ENCODE data around the gene DKKL1. TPM values are rescaled to one million over a fixed set of nuclear protein-coding genes. Genes with fewer than 3 reads are reported as not detected.

The DKKL1 gene
- total and polyA plus RNA-seq, 4 donors: 0.58 to 0.95 (median 0.88) TPM

GRCh38 chr19:49395581-49396407 lies 32.1 kb downstream of the DKKL1 start:
- H3K27ac ChIP-seq (ENCODE audit: low read depth in 1 of 2, low read length in 1 of 2): peak overlapping the region in 1 of 2 donors; percentile 65
- H3K27me3 ChIP-seq (ENCODE audit: control insufficient read depth in 3 of 3, insufficient read depth in 3 of 3, low read length in 2 of 3): peaks cover 0 to 7% (median 5%) of the 10 kb centered on the region in 3 donors
- ATAC-seq (ENCODE audit: insufficient read depth, low FRiP score): no peak

GRCh38 chr19:49396738-49397505 lies 33.2 kb downstream of the DKKL1 start:
- no peak for DNase-seq
- Histone ChIP-seq H3K9ac (ENCODE audit: insufficient read depth in 1 of 2, low read length in 2 of 2) (no peak overlapping the region), H3K4me3 (no peak overlapping the region), H3K9me3 (ENCODE audit: control insufficient read depth in 4 of 4, insufficient read depth in 3 of 4, low read length in 3 of 4) (no peaks in the 10 kb centered on the region), H3K4me1 (ENCODE audit: control insufficient read depth in 5 of 5, insufficient read depth in 5 of 5, low read length in 5 of 5) (no peaks in the 10 kb centered on the region), H3K27ac (ENCODE audit: low read depth in 1 of 2, low read length in 1 of 2) (no peak overlapping the region), H3K27me3 (ENCODE audit: control insufficient read depth in 3 of 3, insufficient read depth in 3 of 3, low read length in 2 of 3) (peaks cover 0 to 7% (median 3%) of the 10 kb centered on the region in 3 donors), H3K36me3 (ENCODE audit: control insufficient read depth in 4 of 4, insufficient read depth in 4 of 4, low read length in 4 of 4) (no peaks in the 10 kb centered on the region)
- no peak for TF ChIP-seq CTCF (IDR thresholded peaks at IDR 0.05; ENCODE audit: control extremely low read depth, extremely low read depth)
- no peak for ATAC-seq (ENCODE audit: insufficient read depth, low FRiP score)
- WGBS, 2 donors: 79 to 80% methylated on average over 8 of the region's 8 CpGs

More at GRCh38 chr19:49395581-49396407, 32.1 kb downstream of the DKKL1 start:
- H3K36me3 ChIP-seq (ENCODE audit: control insufficient read depth in 4 of 4, insufficient read depth in 4 of 4, low read length in 4 of 4): no peaks in the 10 kb centered on the region
- 64 to 75% methylated on average over 15 of the region's 15 CpGs for WGBS, 2 donors
- no peak overlapping the region for H3K9ac ChIP-seq (ENCODE audit: insufficient read depth in 1 of 2, low read length in 2 of 2)
- no peak for TF ChIP-seq CTCF (IDR thresholded peaks at IDR 0.05; ENCODE audit: control extremely low read depth, extremely low read depth)
- no peak overlapping the region for H3K4me3 ChIP-seq
- DNase-seq: no peak
- H3K4me1 ChIP-seq (ENCODE audit: control insufficient read depth in 5 of 5, insufficient read depth in 5 of 5, low read length in 5 of 5): no peaks in the 10 kb centered on the region
- no peaks in the 10 kb centered on the region for H3K9me3 ChIP-seq (ENCODE audit: control insufficient read depth in 4 of 4, insufficient read depth in 3 of 4, low read length in 3 of 4)

- Histone ChIP-seq H3K4me1 (ENCODE audit: control insufficient read depth in 5 of 5, insufficient read depth in 5 of 5, low read length in 5 of 5) (no peaks in the 10 kb centered on the region), H3K27me3 (ENCODE audit: control insufficient read depth in 3 of 3, insufficient read depth in 3 of 3, low read length in 2 of 3) (peaks cover 0 to 7% (median 3%) of the 10 kb centered on the region in 3 donors), H3K9ac (ENCODE audit: insufficient read depth in 1 of 2, low read length in 2 of 2) (no peak overlapping the region), H3K4me3 (no peak overlapping the region), H3K27ac (ENCODE audit: low read depth in 1 of 2, low read length in 1 of 2) (no peak overlapping the region), H3K9me3 (ENCODE audit: control insufficient read depth in 4 of 4, insufficient read depth in 3 of 4, low read length in 3 of 4) (no peaks in the 10 kb centered on the region), H3K36me3 (ENCODE audit: control insufficient read depth in 4 of 4, insufficient read depth in 4 of 4, low read length in 4 of 4) (no peaks in the 10 kb centered on the region)
- WGBS, 2 donors: 79 to 82% methylated on average over 11 of the region's 11 CpGs
- no peak for DNase-seq
- TF ChIP-seq CTCF (IDR thresholded peaks at IDR 0.05; ENCODE audit: control extremely low read depth, extremely low read depth): no peak
- ATAC-seq (ENCODE audit: insufficient read depth, low FRiP score): no peak
Observed at GRCh38 chr19:49398001-49398615, 34.4 kb downstream of the DKKL1 start.

Measured in lung (tissue), 12 donors.